SK-N-SH (cell line): Measurements from ENCODE around the gene CAMK2D.

Experiments
- EP300 ChIP-seq, 2 experiments: IDR thresholded peaks; 2 replicates each; pipeline versions ENCODE4 v1.4.0 to v1.6.1; 2012; ENCODE audit warnings: borderline replicate concordance in 1 of 2, low read depth in 1 of 2, low read length in 1 of 2
- EZH2phosphoT487 ChIP-seq: fragments of 200-600 bp; sonication (generic); IDR thresholded peaks from 2 replicates; pipeline ENCODE4 v1.6.1; 2017; ENCODE audit warnings: low read depth, mixed run types, mild to moderate bottlenecking, antibody characterized with exemption, moderate library complexity, borderline replicate concordance
- FOXM1 ChIP-seq: IDR thresholded peaks from 2 replicates; pipeline ENCODE4 v1.4.0; 2012; ENCODE audit warnings: low read depth, mild to moderate bottlenecking
- MEF2A ChIP-seq: IDR thresholded peaks from 2 replicates; pipeline ENCODE4 v1.4.0; 2012; ENCODE audit warnings: low read depth, borderline replicate concordance
- NRF1 ChIP-seq: IDR thresholded peaks from 2 replicates; pipeline ENCODE4 v1.6.1; 2012; ENCODE audit warnings: low read depth, mild to moderate bottlenecking, low read length
- RXRA ChIP-seq: IDR thresholded peaks from 2 replicates; pipeline ENCODE4 v1.4.0; 2012; ENCODE audit warnings: low read depth, mild to moderate bottlenecking, borderline replicate concordance
- SIN3A ChIP-seq: IDR thresholded peaks from 2 replicates; pipeline ENCODE4 v1.6.1; 2012; ENCODE audit warnings: low read depth, mild to moderate bottlenecking, low read length, moderate library complexity, borderline replicate concordance
- SMC3 ChIP-seq: IDR thresholded peaks from 2 replicates; pipeline ENCODE4 v1.6.1; 2012; ENCODE audit warnings: low read depth, low read length, improper control_type of control experiment
- TAF1 ChIP-seq: IDR thresholded peaks from 2 replicates; pipeline ENCODE4 v1.6.1; 2012; ENCODE audit warnings: low read depth, mild to moderate bottlenecking, low read length, moderate library complexity, borderline replicate concordance
- YY1 ChIP-seq: IDR thresholded peaks from 2 replicates; pipeline ENCODE4 v1.4.0; 2012; ENCODE audit warnings: low read depth, mild to moderate bottlenecking
- TF ChIP-seq, protein P1 (sequence below): fragments of 150-350 bp; IDR thresholded peaks from 2 replicates; pipeline ENCODE4 v1.6.1; 2017; ENCODE audit warnings: antibody characterized with exemption, low read length, low read depth, borderline replicate concordance
- TF ChIP-seq, protein P2 (sequence below): fragments of 200-600 bp; sonication (generic); IDR thresholded peaks from 2 replicates; pipeline ENCODE4 v1.6.1; 2017; ENCODE audit warnings: antibody characterized with exemption, mild to moderate bottlenecking, moderate library complexity

DNA sequence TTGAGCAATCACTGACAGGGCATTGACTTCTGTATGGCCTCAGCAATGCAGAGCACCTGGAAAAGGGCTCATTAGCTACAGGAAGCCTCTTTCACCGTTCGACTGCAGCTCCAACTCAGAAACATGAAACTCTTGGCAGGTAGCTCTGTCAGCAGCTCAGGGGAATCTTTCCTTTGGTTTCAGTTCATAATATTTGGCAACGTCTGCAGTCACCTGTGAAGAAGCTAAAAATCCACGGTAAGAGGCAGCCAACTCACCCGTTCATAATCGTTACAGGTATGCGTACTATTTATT, 354.9 kb downstream of the CAMK2D start:
- TF ChIP-seq EP300 (IDR thresholded peaks at IDR 0.05; ENCODE audit: borderline replicate concordance in 1 of 2, low read depth in 1 of 2, low read length in 1 of 2): no peak
- TF ChIP-seq, protein P1, sequence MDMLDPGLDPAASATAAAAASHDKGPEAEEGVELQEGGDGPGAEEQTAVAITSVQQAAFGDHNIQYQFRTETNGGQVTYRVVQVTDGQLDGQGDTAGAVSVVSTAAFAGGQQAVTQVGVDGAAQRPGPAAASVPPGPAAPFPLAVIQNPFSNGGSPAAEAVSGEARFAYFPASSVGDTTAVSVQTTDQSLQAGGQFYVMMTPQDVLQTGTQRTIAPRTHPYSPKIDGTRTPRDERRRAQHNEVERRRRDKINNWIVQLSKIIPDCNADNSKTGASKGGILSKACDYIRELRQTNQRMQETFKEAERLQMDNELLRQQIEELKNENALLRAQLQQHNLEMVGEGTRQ: no peak
- TF ChIP-seq SMC3: no peak
- TF ChIP-seq EZH2phosphoT487: no peak
- TF ChIP-seq, protein P2, sequence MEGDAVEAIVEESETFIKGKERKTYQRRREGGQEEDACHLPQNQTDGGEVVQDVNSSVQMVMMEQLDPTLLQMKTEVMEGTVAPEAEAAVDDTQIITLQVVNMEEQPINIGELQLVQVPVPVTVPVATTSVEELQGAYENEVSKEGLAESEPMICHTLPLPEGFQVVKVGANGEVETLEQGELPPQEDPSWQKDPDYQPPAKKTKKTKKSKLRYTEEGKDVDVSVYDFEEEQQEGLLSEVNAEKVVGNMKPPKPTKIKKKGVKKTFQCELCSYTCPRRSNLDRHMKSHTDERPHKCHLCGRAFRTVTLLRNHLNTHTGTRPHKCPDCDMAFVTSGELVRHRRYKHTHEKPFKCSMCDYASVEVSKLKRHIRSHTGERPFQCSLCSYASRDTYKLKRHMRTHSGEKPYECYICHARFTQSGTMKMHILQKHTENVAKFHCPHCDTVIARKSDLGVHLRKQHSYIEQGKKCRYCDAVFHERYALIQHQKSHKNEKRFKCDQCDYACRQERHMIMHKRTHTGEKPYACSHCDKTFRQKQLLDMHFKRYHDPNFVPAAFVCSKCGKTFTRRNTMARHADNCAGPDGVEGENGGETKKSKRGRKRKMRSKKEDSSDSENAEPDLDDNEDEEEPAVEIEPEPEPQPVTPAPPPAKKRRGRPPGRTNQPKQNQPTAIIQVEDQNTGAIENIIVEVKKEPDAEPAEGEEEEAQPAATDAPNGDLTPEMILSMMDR: no peak
- TF ChIP-seq YY1: no peak
- TF ChIP-seq TAF1: no peak
- TF ChIP-seq MEF2A: no peak
- no peak for TF ChIP-seq FOXM1
- no peak for TF ChIP-seq NRF1
- no peak for TF ChIP-seq SIN3A
- TF ChIP-seq RXRA: no peak
